HL-60 (cell line): ENCODE measurements around the gene SLC1A5.

Experiments
- POLR2AphosphoS5 ChIP-seq: IDR thresholded peaks from 2 replicates; pipeline ENCODE4 v1.6.1; 2012; ENCODE audit warnings: low read depth
- TF ChIP-seq, protein P1 (sequence below): IDR thresholded peaks from 2 replicates; pipeline ENCODE4 v1.6.1; 2012; ENCODE audit warnings: low read depth; ENCODE audit not compliant: insufficient replicate concordance
- TF ChIP-seq, protein P2 (sequence below): IDR thresholded peaks from one replicate; pipeline ENCODE4 v1.5.1; 2011; ENCODE audit warnings: low read length, control low read depth, inconsistent platforms; ENCODE audit not compliant: insufficient read depth

DNA sequence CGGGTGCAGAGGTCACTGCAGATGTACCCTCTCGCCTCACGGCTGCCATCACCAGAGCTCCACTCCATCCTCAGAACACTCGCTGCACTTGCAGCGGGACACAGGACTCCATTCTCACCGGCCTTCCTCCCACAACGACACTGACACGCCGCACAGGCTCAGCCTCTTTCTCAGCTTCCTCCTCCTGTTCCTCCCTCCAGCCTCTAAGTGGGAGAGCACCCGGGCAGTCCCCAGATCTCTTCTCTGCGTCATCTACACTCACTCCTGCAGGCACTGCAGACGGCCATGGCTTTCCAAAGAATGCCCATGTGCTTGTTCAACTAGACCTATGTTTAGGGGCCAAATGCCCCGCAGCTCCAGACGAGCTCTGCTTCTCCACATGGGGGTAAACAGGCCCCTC, 56.8 kb downstream of the SLC1A5 start:
- TF ChIP-seq, protein P1, sequence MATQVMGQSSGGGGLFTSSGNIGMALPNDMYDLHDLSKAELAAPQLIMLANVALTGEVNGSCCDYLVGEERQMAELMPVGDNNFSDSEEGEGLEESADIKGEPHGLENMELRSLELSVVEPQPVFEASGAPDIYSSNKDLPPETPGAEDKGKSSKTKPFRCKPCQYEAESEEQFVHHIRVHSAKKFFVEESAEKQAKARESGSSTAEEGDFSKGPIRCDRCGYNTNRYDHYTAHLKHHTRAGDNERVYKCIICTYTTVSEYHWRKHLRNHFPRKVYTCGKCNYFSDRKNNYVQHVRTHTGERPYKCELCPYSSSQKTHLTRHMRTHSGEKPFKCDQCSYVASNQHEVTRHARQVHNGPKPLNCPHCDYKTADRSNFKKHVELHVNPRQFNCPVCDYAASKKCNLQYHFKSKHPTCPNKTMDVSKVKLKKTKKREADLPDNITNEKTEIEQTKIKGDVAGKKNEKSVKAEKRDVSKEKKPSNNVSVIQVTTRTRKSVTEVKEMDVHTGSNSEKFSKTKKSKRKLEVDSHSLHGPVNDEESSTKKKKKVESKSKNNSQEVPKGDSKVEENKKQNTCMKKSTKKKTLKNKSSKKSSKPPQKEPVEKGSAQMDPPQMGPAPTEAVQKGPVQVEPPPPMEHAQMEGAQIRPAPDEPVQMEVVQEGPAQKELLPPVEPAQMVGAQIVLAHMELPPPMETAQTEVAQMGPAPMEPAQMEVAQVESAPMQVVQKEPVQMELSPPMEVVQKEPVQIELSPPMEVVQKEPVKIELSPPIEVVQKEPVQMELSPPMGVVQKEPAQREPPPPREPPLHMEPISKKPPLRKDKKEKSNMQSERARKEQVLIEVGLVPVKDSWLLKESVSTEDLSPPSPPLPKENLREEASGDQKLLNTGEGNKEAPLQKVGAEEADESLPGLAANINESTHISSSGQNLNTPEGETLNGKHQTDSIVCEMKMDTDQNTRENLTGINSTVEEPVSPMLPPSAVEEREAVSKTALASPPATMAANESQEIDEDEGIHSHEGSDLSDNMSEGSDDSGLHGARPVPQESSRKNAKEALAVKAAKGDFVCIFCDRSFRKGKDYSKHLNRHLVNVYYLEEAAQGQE, result no peak
- TF ChIP-seq, protein P2, sequence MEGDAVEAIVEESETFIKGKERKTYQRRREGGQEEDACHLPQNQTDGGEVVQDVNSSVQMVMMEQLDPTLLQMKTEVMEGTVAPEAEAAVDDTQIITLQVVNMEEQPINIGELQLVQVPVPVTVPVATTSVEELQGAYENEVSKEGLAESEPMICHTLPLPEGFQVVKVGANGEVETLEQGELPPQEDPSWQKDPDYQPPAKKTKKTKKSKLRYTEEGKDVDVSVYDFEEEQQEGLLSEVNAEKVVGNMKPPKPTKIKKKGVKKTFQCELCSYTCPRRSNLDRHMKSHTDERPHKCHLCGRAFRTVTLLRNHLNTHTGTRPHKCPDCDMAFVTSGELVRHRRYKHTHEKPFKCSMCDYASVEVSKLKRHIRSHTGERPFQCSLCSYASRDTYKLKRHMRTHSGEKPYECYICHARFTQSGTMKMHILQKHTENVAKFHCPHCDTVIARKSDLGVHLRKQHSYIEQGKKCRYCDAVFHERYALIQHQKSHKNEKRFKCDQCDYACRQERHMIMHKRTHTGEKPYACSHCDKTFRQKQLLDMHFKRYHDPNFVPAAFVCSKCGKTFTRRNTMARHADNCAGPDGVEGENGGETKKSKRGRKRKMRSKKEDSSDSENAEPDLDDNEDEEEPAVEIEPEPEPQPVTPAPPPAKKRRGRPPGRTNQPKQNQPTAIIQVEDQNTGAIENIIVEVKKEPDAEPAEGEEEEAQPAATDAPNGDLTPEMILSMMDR, result no peak
- TF ChIP-seq POLR2AphosphoS5, result no peak
